BE2C (cell line): ENCODE measurements around the gene PZP. TPM values are rescaled to one million over a fixed set of nuclear protein-coding genes. Genes with fewer than 3 reads are reported as not detected.
"Not testable (repeated sequence)": the region's sequence is repeated elsewhere in the genome, so short reads cannot be mapped to it uniquely, and the experiment has no call there.

Experiments used
- DNase-seq: peaks from one replicate; pipeline ENCODE4 v3.0.0-alpha.2; 2020
- H3K27me3 ChIP-seq: fragments of 250-450 bp; sonication (Bioruptor Pico); 2 replicates; pipeline ENCODE4 v1.5.1; 2020; ENCODE audit warnings: mild to moderate bottlenecking
- H3K36me3 ChIP-seq: fragments of 250-450 bp; sonication (Bioruptor Pico); 2 replicates; pipeline ENCODE4 v1.5.1; 2020; ENCODE audit warnings: mild to moderate bottlenecking
- H3K4me1 ChIP-seq: fragments of 250-450 bp; sonication (Bioruptor Pico); 2 replicates; pipeline ENCODE4 v1.5.1; 2020
- H3K4me3 ChIP-seq: 2 replicates; pipeline ENCODE4 v1.5.1; 2011; ENCODE audit warnings: low read depth, low read length
- H3K9me3 ChIP-seq: fragments of 250-450 bp; sonication (Bioruptor Pico); 2 replicates; pipeline ENCODE4 v1.5.1; 2020
- polyA plus RNA-seq: library from polyadenylated mRNA; unstranded; fragments of >200 nt; gene quantifications from one replicate; pipeline ENCODE4 v1.2.1, GENCODE V29; 2012; ENCODE audit warnings: low read depth, missing spikeins; ENCODE audit not compliant: insufficient read length, insufficient read depth
- TF ChIP-seq, protein P1 (sequence below): IDR thresholded peaks from 2 replicates; pipeline ENCODE4 v1.5.1; 2012; ENCODE audit warnings: mild to moderate bottlenecking, low read depth, low read length

Gene PZP
- not detected for polyA plus RNA-seq

DNA sequence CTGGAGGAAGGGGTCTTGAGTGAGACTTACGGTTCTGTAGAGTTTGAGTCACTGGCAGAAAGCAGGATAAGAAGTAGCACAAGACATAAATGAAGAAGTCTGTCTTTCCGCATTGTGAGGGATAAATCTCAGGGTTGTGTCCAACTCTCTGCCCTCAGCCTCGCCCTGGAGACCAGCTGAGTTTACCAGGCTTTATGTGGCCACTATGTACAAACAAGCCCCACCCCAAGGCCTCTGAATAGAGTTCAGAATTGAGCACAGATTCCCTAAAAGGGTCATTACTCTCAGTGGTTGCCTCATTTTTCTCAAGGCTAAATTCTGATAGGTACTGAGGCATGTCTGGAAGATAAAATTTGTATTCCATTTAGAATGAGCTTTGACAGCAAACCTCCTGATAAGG, at the start of gene PZP:
Gene PZP, minus strand, starts transcription at position 167 of the 400 bp plus-strand sequence. Its CDS starts 54 bp downstream, at position 113.
- Histone ChIP-seq H3K9me3 (no peaks in the 10 kb centered on the region), H3K27me3 (peaks cover 10% of the 10 kb centered on the region), H3K4me3 (no peak within 1 kb of the TSS), H3K36me3 (no peaks in the 10 kb centered on the region), H3K4me1 (no peaks in the 10 kb centered on the region)
- no peak for DNase-seq
- TF ChIP-seq, protein P1, sequence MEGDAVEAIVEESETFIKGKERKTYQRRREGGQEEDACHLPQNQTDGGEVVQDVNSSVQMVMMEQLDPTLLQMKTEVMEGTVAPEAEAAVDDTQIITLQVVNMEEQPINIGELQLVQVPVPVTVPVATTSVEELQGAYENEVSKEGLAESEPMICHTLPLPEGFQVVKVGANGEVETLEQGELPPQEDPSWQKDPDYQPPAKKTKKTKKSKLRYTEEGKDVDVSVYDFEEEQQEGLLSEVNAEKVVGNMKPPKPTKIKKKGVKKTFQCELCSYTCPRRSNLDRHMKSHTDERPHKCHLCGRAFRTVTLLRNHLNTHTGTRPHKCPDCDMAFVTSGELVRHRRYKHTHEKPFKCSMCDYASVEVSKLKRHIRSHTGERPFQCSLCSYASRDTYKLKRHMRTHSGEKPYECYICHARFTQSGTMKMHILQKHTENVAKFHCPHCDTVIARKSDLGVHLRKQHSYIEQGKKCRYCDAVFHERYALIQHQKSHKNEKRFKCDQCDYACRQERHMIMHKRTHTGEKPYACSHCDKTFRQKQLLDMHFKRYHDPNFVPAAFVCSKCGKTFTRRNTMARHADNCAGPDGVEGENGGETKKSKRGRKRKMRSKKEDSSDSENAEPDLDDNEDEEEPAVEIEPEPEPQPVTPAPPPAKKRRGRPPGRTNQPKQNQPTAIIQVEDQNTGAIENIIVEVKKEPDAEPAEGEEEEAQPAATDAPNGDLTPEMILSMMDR, result no peak

DNA sequence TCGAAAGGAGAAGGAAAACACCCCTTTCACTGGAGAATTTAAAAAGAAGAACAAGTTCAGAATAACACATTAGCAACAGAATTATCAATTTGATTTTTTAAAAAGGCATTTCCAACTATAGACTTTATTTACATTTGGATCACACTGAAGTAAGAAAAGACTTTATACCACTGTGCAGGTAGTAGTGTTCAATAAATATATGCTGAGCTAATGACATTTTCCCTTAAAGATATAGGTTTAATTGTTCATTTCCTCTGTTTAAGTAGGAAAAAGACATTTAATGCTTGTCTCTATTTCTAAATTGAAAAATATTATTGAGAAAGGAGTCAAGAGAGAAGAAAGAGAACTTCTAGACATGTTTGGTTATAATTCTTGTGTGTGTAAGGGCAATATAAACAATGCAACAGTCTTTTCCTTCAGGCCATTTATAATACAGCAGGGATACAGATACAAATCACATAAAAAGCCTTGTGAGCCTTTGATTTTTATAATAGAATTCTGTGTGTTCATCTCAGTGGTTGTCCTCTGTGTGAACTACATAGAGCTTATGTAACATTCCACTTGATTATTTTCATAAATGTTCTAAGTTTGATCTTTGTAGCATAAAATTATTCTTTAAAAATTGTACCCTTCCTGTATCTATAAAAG, 48.7 kb upstream of the PZP start:
- Histone ChIP-seq H3K9me3 (peaks cover 3% of the 10 kb centered on the region; the same call in 1 of the 2 replicates), H3K4me3 (no peak overlapping the region), H3K4me1 (no peaks in the 10 kb centered on the region), H3K27me3 (peaks cover 18% of the 10 kb centered on the region), H3K36me3 (no peaks in the 10 kb centered on the region)
- TF ChIP-seq, protein P1, result no peak
- DNase-seq, result no peak

DNA sequence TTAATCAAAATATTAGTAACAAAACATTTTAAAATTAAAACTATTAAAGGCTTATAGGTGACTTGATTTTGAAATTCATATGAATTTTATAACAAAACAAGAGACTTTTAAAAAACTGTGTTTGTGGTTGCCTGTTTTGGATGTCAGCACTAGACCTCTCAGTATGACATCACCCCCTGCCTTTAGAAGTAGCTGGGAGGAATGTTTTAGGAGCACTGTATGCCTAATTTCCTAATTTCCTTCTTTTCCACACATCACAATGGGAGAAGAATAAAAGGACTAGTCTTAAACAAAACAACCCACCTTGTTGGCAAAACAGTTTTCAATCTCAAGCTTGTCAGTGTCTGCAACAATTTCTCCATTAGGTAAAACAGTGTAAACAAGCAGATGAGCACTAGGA, 48.1 kb upstream of the PZP start:
- TF ChIP-seq, protein P1, result no peak
- Histone ChIP-seq H3K36me3 (no peaks in the 10 kb centered on the region), H3K4me3 (no peak overlapping the region), H3K9me3 (peaks cover 3% of the 10 kb centered on the region; the same call in 1 of the 2 replicates), H3K27me3 (peaks cover 18% of the 10 kb centered on the region), H3K4me1 (no peaks in the 10 kb centered on the region)
- DNase-seq, result no peak

DNA sequence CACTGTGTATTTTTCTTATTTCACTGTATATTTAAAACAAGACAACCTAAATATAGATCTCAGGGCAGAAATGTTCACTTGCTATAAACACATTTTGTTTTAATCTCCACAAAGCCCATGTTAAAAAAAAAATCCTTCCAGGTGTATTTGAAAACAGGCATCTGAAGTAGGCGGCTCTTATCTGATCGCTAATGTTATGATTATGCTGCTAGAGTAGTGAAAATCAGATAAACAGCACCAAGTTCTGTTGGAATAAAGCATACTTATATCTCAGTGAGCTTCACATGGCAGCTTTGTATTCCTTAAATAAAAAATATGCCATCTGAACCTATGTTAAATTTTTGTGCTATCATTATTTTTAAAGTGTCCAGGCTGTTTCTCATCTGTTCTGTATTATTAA, 47.6 kb upstream of the PZP start:
- no peak for DNase-seq
- no peaks in the 10 kb centered on the region for H3K36me3 ChIP-seq
- peaks cover 18% of the 10 kb centered on the region for H3K27me3 ChIP-seq
- H3K4me1 ChIP-seq, result no peaks in the 10 kb centered on the region
- no peak overlapping the region for H3K4me3 ChIP-seq
- TF ChIP-seq, protein P1, result no peak
- H3K9me3 ChIP-seq, result peaks cover 3% of the 10 kb centered on the region; the same call in 1 of the 2 replicates

DNA sequence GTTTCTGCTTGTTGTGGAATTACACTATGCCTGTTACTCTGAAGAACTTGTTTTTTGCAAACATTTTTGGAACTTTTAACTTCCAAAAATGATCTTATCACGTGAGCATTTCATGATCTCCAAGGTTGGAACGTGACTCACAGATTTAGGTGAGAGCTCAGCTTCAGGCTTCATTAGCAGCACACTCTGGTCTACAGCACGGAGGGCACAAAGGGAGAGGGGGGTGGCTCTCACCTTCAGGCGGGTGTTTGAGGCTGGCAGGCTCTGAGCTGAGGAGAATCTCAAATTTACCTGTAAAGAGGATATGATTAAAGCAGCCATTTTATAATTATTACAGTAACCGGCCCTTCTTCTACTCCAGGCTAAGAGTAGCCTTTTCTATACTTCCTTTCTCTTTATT, 45.3 kb upstream of the PZP start:
- Histone ChIP-seq H3K4me1 (no peaks in the 10 kb centered on the region), H3K27me3 (peaks cover 6% of the 10 kb centered on the region; the same call in 1 of the 2 replicates), H3K4me3 (no peak overlapping the region), H3K36me3 (no peaks in the 10 kb centered on the region), H3K9me3 (peaks cover 3% of the 10 kb centered on the region; the same call in 1 of the 2 replicates)
- no peak for DNase-seq
- TF ChIP-seq, protein P1, result no peak

DNA sequence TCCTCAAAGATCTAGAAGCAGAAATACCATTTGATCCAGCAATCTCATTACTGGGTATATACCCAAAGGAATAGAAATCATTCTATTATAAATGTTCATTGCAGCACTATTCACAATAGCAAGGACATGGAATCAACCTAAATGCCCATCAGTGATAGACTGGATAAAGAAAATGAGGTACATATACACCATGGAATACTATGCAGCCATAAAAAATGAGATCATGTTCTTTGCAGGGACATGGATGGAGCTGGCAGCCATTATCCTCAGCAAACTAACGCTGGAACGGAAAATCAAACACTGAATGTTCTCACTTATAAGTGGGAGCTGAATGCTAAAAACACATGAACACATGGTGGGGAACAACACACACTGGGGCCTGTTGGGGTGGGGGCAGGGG, 44.6 kb upstream of the PZP start:
- not testable (repeated sequence) for H3K9me3 ChIP-seq, DNase-seq, H3K27me3 ChIP-seq, H3K4me3 ChIP-seq, H3K4me1 ChIP-seq, H3K36me3 ChIP-seq
